Gastrocnemius medialis (tissue), 4 donors: ENCODE results near the gene EIPR1. TPM values are rescaled to one million over a fixed set of nuclear protein-coding genes. Genes with fewer than 3 reads are reported as not detected.

ENCODE experiments used
- ATAC-seq, 2 donors: fragments of 150-250 bp; one replicate each; pipeline ENCODE4 v1.9.1; 2016
- DNase-seq, 2 donors: peaks; one replicate each; pipeline ENCODE4 v3.0.0-alpha.2; 2019
- H3K27ac ChIP-seq, 4 donors: fragments of 200-600 bp; sonication (generic); 1 replicate in 1 of 4; 2 replicates in 3 of 4; pipeline ENCODE4 v1.5.1; 2016 to 2018; ENCODE audit warnings: mild to moderate bottlenecking in 2 of 4, moderate library complexity in 1 of 4
- H3K27me3 ChIP-seq, 3 donors: fragments of 200-600 bp; sonication (generic) in 2 of 3; 1 replicate in 1 of 3; 2 replicates in 2 of 3; pipeline versions ENCODE4 v1.5.1 to v1.6.0; 2016 to 2019; ENCODE audit warnings: mild to moderate bottlenecking in 1 of 3, moderate library complexity in 1 of 3
- H3K36me3 ChIP-seq, 2 donors: fragments of 200-600 bp; sonication (generic) in 1 of 2; one replicate each; pipeline ENCODE4 v1.5.1; 2017 to 2018
- H3K4me1 ChIP-seq, 2 donors: fragments of 200-600 bp; sonication (generic) in 1 of 2; one replicate each; pipeline ENCODE4 v1.5.1; 2016 to 2017; ENCODE audit warnings: mild to moderate bottlenecking in 2 of 2
- H3K4me3 ChIP-seq, 4 donors: fragments of 200-600 bp; sonication (generic) in 3 of 4; 1 replicate in 1 of 4; 2 replicates in 3 of 4; pipeline ENCODE4 v1.5.1; 2016 to 2019; ENCODE audit warnings: mild to moderate bottlenecking in 2 of 4
- H3K9me3 ChIP-seq, 3 donors: fragments of 200-600 bp; sonication (generic) in 2 of 3; 1 replicate in 1 of 3; 2 replicates in 2 of 3; pipeline ENCODE4 v1.5.1; 2016 to 2019
- POLR2A ChIP-seq, 2 donors: fragments of 450-650 bp; IDR thresholded peaks; one replicate each; pipeline ENCODE4 v1.6.1; 2017; ENCODE audit warnings: antibody characterized with exemption in 2 of 2, mild to moderate bottlenecking in 2 of 2, moderate library complexity in 2 of 2
- in situ Hi-C, 4 donors: fragments of 200-750 bp; cut with MboI; loops; one replicate each; pipeline versions ENCODE4 v1.15.0 to v1.8.0; 2017; ENCODE audit warnings: low sequenced_read_pairs in 4 of 4
- intact Hi-C: fragments of 100-400 bp; cut with DNase I; formaldehyde crosslinking; loops from one replicate; pipeline ENCODE4 v1.15.1; 2023; ENCODE audit warnings: low total_unique reads
- total RNA-seq, 4 donors: library from RNA; depleted of rRNA; stranded (reverse); fragments of >200 nt; gene quantifications; one replicate each; pipeline versions ENCODE4 v1.1.0 to v1.2.3, GENCODE V29; 2016
- TF ChIP-seq, protein P1 (sequence below), 5 experiments: fragments of 450-650 bp in 3 of 5; fragments of 200-600 bp in 2 of 5; sonication (generic) in 2 of 5; IDR thresholded peaks in 4 of 5; conservative IDR thresholded peaks in 1 of 5; 1 replicate in 4 of 5; 2 replicates in 1 of 5; pipeline ENCODE4 v1.5.1; 2016 to 2019; ENCODE audit warnings: antibody characterized with exemption in 5 of 5, mild to moderate bottlenecking in 3 of 5, moderate library complexity in 3 of 5

Gene EIPR1
- total RNA-seq, 4 donors from 2014 or later = 23.2 to 30.5 (median 24.4) TPM

DNA sequence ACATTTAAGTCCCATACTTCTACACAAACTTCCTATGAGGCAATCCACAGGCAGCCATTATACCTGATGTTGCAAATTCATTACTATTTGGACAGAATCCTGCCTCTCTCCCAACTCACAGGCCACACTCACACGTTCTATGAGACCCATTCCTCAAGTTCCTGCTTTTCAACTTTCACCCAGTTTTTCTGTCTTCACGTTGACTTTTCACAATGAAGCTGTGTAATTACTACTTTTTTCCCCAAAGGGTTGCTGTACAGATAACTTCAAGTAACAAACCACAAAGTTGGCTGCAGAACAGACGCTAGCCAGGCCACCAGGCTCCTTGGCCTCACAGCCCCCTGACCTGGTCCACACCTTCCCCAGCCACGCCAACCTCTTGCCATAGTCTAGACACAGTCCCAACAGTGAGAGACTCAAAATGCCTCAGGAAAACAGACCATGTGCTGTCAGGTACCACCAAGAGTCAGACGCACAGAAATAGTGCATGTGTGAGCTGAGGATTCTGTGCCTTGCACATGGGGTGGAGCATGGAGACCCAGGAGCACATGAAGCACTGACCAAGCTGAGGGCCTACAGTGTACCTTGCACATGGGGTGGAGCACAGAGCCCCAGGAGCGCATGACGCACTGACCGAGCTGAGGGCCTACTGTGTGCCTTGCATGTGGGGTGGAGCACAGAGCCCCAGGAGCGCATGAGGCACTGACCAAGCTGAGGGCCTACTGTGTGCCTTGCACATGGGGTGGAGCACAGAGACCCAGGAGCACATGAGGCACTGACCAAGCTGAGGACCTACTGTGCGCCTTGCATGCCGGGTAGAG lies 61.0 kb downstream of the EIPR1 start:
- H3K27me3 ChIP-seq = no peaks in the 10 kb centered on the region
- no peaks in the 10 kb centered on the region for H3K9me3 ChIP-seq
- H3K4me1 ChIP-seq = no peaks in the 10 kb centered on the region
- intact Hi-C loops = no loop called here
- TF ChIP-seq POLR2A (IDR thresholded peaks at IDR 0.05) = no peak
- TF ChIP-seq, protein P1, sequence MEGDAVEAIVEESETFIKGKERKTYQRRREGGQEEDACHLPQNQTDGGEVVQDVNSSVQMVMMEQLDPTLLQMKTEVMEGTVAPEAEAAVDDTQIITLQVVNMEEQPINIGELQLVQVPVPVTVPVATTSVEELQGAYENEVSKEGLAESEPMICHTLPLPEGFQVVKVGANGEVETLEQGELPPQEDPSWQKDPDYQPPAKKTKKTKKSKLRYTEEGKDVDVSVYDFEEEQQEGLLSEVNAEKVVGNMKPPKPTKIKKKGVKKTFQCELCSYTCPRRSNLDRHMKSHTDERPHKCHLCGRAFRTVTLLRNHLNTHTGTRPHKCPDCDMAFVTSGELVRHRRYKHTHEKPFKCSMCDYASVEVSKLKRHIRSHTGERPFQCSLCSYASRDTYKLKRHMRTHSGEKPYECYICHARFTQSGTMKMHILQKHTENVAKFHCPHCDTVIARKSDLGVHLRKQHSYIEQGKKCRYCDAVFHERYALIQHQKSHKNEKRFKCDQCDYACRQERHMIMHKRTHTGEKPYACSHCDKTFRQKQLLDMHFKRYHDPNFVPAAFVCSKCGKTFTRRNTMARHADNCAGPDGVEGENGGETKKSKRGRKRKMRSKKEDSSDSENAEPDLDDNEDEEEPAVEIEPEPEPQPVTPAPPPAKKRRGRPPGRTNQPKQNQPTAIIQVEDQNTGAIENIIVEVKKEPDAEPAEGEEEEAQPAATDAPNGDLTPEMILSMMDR (IDR thresholded peaks at IDR 0.05 in 4 of 5, conservative IDR thresholded peaks at IDR 0.05 in 1 of 5) = no peak
- no peaks in the 10 kb centered on the region for H3K36me3 ChIP-seq
- in situ Hi-C loops = no loop called here
- H3K4me3 ChIP-seq = no peak overlapping the region
- DNase-seq = no peak
- ATAC-seq = no peak
- H3K27ac ChIP-seq = no peak overlapping the region

DNA sequence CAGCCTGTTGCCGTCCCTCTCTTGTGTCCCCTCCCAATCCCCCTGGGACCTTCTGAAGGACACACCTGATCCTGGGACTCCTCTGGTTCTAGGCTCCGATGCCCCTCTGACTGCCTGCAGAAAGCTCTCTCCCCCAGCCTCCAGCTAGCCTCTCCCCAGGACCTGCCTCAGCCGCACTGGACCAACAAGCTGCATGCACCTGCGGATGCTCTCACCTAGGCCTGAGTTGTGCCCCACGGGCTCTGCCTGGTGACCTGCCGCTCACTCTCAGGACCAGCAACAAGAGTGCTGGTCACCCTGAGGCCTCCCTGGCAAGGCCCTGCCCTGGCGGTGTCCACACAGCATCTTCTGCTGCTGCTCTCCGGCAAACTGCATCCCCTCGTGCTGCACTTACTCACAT lies 63.0 kb downstream of the EIPR1 start:
- Histone ChIP-seq H3K4me3 (no peak overlapping the region), H3K27me3 (no peaks in the 10 kb centered on the region), H3K27ac (no peak overlapping the region), H3K4me1 (no peaks in the 10 kb centered on the region), H3K36me3 (no peaks in the 10 kb centered on the region), H3K9me3 (no peaks in the 10 kb centered on the region)
- in situ Hi-C loops = no loop called here
- DNase-seq (no peak), ATAC-seq (no peak)
- intact Hi-C loops = no loop called here
- no peak for TF ChIP-seq POLR2A (IDR thresholded peaks at IDR 0.05)
- TF ChIP-seq, protein P1 (IDR thresholded peaks at IDR 0.05 in 4 of 5, conservative IDR thresholded peaks at IDR 0.05 in 1 of 5) = no peak

DNA sequence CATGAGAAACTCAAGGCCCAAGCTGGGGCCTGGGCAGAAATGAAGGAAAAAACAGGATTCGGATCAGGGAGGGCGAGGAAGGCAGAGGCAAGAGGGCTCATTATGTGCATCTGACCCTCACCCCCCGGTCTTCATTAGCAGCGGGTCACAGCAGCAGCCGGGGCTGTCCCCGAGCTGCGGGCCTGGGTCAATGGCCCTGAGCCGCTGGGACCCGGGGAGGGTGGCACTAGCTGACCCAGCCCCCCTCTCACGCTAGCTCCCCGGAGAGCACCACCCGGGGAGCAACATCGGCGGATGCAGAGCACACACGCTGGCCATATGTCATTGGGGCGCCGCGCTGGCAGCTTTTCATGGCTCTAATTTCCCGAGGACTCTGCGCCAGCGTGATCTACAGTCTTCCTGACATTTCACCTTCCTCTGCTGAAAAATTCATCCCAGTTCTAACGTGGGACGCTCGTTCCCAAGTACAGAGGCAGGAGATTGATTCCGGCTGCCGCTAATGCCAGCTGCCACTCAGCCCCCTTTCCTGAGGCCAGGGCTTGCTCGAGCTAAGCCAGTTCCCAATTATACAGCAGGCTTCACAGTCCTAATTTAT lies 63.7 kb downstream of the EIPR1 start:
- TF ChIP-seq, protein P1 (IDR thresholded peaks at IDR 0.05 in 4 of 5, conservative IDR thresholded peaks at IDR 0.05 in 1 of 5) = no peak
- TF ChIP-seq POLR2A (IDR thresholded peaks at IDR 0.05) = no peak
- no peak overlapping the region for H3K27ac ChIP-seq
- in situ Hi-C loops (no loop called here), intact Hi-C loops (no loop called here)
- no peak overlapping the region for H3K4me3 ChIP-seq
- no peaks in the 10 kb centered on the region for H3K36me3 ChIP-seq
- ATAC-seq (no peak), DNase-seq (no peak)
- H3K4me1 ChIP-seq = no peaks in the 10 kb centered on the region
- H3K27me3 ChIP-seq = no peaks in the 10 kb centered on the region
- no peaks in the 10 kb centered on the region for H3K9me3 ChIP-seq

DNA sequence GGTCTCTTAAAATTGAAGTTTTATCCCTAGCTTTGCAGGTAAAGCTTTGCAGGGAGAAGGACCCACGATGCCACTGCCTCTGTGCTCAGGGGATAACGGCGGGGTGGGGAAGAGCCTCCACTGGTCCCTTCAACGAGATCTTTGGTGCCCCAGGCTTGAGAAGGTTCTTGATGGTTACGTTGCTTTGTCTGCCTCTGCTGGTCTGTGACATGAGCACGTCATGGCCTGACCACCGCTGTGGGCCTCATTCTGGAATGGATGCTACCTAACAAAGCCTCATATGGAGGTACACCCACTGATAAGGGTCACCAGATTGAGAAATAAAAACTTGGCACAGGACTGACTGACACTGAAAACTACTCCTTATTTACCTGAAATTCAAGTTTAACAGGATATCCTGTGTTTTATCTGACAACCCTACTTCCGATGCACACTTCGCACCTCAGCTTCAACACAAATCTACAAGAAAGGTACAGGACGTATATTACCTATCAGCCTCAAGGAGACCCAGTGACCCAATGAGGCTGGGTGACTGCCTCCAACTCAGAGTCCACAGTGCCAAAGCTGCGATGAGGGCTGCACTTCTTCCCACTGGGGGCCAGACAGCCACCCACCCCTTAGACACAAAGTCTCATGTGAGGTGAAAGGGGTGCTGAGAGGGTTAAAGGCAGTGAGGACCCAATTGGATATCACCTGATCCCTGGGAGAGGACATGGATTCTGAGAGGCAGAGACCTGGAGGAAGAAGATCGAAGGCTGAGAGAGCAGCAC lies 64.9 kb downstream of the EIPR1 start:
- no peak for ATAC-seq
- in situ Hi-C loops = no loop called here

More for the DNA sequence above, 64.9 kb downstream of the EIPR1 start:
- Histone ChIP-seq H3K4me3 (no peak overlapping the region), H3K9me3 (no peaks in the 10 kb centered on the region), H3K4me1 (no peaks in the 10 kb centered on the region), H3K36me3 (no peaks in the 10 kb centered on the region), H3K27me3 (no peaks in the 10 kb centered on the region), H3K27ac (no peak overlapping the region)
- TF ChIP-seq, protein P1 (IDR thresholded peaks at IDR 0.05 in 4 of 5, conservative IDR thresholded peaks at IDR 0.05 in 1 of 5) = no peak
- no peak for TF ChIP-seq POLR2A (IDR thresholded peaks at IDR 0.05)
- intact Hi-C loops = no loop called here
- DNase-seq = no peak
